ENCODE data around the gene ARID5B.

Gene ARID5B

GRCh38 chr10:61902445-61903220, 1.1 kb downstream of the ARID5B start (continued):
- TF ChIP-seq PRDM6 (tag by site-specific recombination; IDR thresholded peaks at IDR 0.05), result peak; percentile 61; the same call in 1 of the 2 replicates
- no peak for TF ChIP-seq ZNF670 (tag by site-specific recombination; IDR thresholded peaks at IDR 0.05; ENCODE audit: low read depth)
- peak; percentile 83 for TF ChIP-seq SP7 (tag by site-specific recombination; IDR thresholded peaks at IDR 0.05)
- peak; percentile 89 for TF ChIP-seq ZFHX2 (tag by site-specific recombination; conservative IDR thresholded peaks at IDR 0.05)
- TF ChIP-seq ZNF335 (tag by site-specific recombination; conservative IDR thresholded peaks at IDR 0.05), result peak; percentile 77
- no peak for TF ChIP-seq ZNF555 (tag by site-specific recombination; conservative IDR thresholded peaks at IDR 0.05)
- peak; percentile 87; the same call in 1 of the 2 replicates for TF ChIP-seq SCRT2 (tag by site-specific recombination; IDR thresholded peaks at IDR 0.05)
- no peak for TF ChIP-seq ZNF10 (tag by site-specific recombination; IDR thresholded peaks at IDR 0.05)
- peak; percentile 8; the same call in 1 of the 2 replicates for TF ChIP-seq MYNN (tag by site-specific recombination; IDR thresholded peaks at IDR 0.05; ENCODE audit: borderline replicate concordance)
- no peak for TF ChIP-seq ZNF621 (tag by site-specific recombination; IDR thresholded peaks at IDR 0.05)
- TF ChIP-seq ZNF629 (tag by site-specific recombination; IDR thresholded peaks at IDR 0.05), result peak; percentile 78
- TF ChIP-seq ZNF791 (tag by site-specific recombination; IDR thresholded peaks at IDR 0.05), result 0 out of 2 replicates have a peak, but pooled peaks have one; percentile 24
- TF ChIP-seq SETDB1 (IDR thresholded peaks at IDR 0.05; ENCODE audit: insufficient read length, low read length), result no peak
- peak; percentile 23; the same call in 1 of the 2 replicates for TF ChIP-seq ZBTB11 (tag by site-specific recombination; conservative IDR thresholded peaks at IDR 0.05; ENCODE audit: low read depth)
- 0 out of 2 replicates have a peak, but pooled peaks have one; percentile 20 for TF ChIP-seq KLF17 (tag by site-specific recombination; IDR thresholded peaks at IDR 0.05)
- TF ChIP-seq BCL11B (tag by site-specific recombination; IDR thresholded peaks at IDR 0.05; ENCODE audit: low read depth), result peak; percentile 73; the same call in 1 of the 2 replicates
- peak; percentile 77 for TF ChIP-seq INSM2 (tag by site-specific recombination; IDR thresholded peaks at IDR 0.05)
- no peak for TF ChIP-seq ZSCAN16 (tag by site-specific recombination; IDR thresholded peaks at IDR 0.05)
- 0 out of 2 replicates have a peak, but pooled peaks have one; percentile 49 for TF ChIP-seq REPIN1 (tag by site-specific recombination; IDR thresholded peaks at IDR 0.05; ENCODE audit: low read depth)
- no peak for TF ChIP-seq ZNF513 (tag by site-specific recombination; IDR thresholded peaks at IDR 0.05)
- 0 out of 2 replicates have a peak, but pooled peaks have one; percentile 10 for TF ChIP-seq OSR2 (tag by site-specific recombination; IDR thresholded peaks at IDR 0.05)
- TF ChIP-seq ZSCAN23 (tag by site-specific recombination; IDR thresholded peaks at IDR 0.05), result no peak
- TF ChIP-seq ZNF202 (tag by site-specific recombination; IDR thresholded peaks at IDR 0.05; ENCODE audit: borderline replicate concordance), result no peak
- peak; percentile 46; the same call in 1 of the 2 replicates for TF ChIP-seq ZNF24 (tag by site-specific recombination; IDR thresholded peaks at IDR 0.05)
- TF ChIP-seq ZBTB20 (tag by site-specific recombination; IDR thresholded peaks at IDR 0.05), result peak; percentile 99
- no peak; the same call in 1 of the 2 replicates for TF ChIP-seq ZBTB44 (tag by site-specific recombination; IDR thresholded peaks at IDR 0.05)
- no peak for TF ChIP-seq ZNF830 (tag by site-specific recombination; IDR thresholded peaks at IDR 0.05; ENCODE audit: low read depth)
- 0 out of 2 replicates have a peak, but pooled peaks have one; percentile 15 for TF ChIP-seq ZFP3 (tag by site-specific recombination; IDR thresholded peaks at IDR 0.05; ENCODE audit: low read depth)

All from HEK293 (cell line).